GM12878 (cell line): ENCODE measurements around the gene TUBD1. TPM values are rescaled to one million over a fixed set of nuclear protein-coding genes. Genes with fewer than 3 reads are reported as not detected.

Source experiments
- CREB1 ChIP-seq: IDR thresholded peaks from 2 replicates; pipeline ENCODE4 v1.6.1; 2012; ENCODE audit warnings: low read depth, mild to moderate bottlenecking, inconsistent platforms
- FOXK2 ChIP-seq: fragments of 450-650 bp; IDR thresholded peaks from 2 replicates; pipeline ENCODE4 v1.6.1; 2017; ENCODE audit warnings: mild to moderate bottlenecking, moderate library complexity
- GABPA ChIP-seq: IDR thresholded peaks from 2 replicates; pipeline ENCODE4 v1.6.1; 2014; ENCODE audit warnings: antibody characterized with exemption, low read depth, mild to moderate bottlenecking, inconsistent platforms
- KLF5 ChIP-seq: fragments of 450-650 bp; IDR thresholded peaks from 2 replicates; pipeline ENCODE4 v1.6.1; 2014; ENCODE audit warnings: mild to moderate bottlenecking; ENCODE audit not compliant: partially characterized antibody
- POLR2A ChIP-seq: IDR thresholded peaks from 2 replicates; pipeline ENCODE4 v1.6.1; 2011; ENCODE audit warnings: low read depth, mild to moderate bottlenecking, low read length
- PRDM15 ChIP-seq: fragments of 450-650 bp; formaldehyde crosslinking; IDR thresholded peaks from 2 replicates; pipeline ENCODE4 v1.4.0; 2020; ENCODE audit warnings: mild to moderate bottlenecking, moderate library complexity
- SPI1 ChIP-seq: IDR thresholded peaks from 2 replicates; pipeline ENCODE4 v1.6.1; 2011; ENCODE audit warnings: low read depth, mild to moderate bottlenecking, low read length, moderate library complexity, borderline replicate concordance; ENCODE audit not compliant: insufficient read depth
- STAT3 ChIP-seq: IDR thresholded peaks from 2 replicates; pipeline ENCODE4 v1.6.1; 2011; ENCODE audit warnings: low read depth, low read length, improper control_type of control experiment
- TCF3 ChIP-seq: IDR thresholded peaks from 2 replicates; pipeline ENCODE4 v1.6.1; 2012; ENCODE audit warnings: low read depth, mild to moderate bottlenecking, low read length, borderline replicate concordance; ENCODE audit not compliant: insufficient read depth
- USF2 ChIP-seq: IDR thresholded peaks from 2 replicates; pipeline ENCODE4 v1.6.1; 2011; ENCODE audit warnings: low read depth, low read length, improper control_type of control experiment, borderline replicate concordance
- ZNF274 ChIP-seq: IDR thresholded peaks from one replicate; pipeline ENCODE4 v1.8.0; 2011; ENCODE audit not compliant: insufficient read length, insufficient read depth
- ZNF384 ChIP-seq: IDR thresholded peaks from 2 replicates; pipeline ENCODE4 v1.6.1; 2012; ENCODE audit warnings: low read depth, mild to moderate bottlenecking, low read length, improper control_type of control experiment, borderline replicate concordance
- polyA plus RNA-seq, 11 experiments: library from polyadenylated mRNA; depleted of rRNA in 4 of 11; unstranded in 6 of 11; stranded (reverse) in 5 of 11; fragments of >200 nt; fragmentation: Nextera tagmentation in 4 of 11; fragmentation: Illumina TruSeq in 1 of 11; extraction: Ambion mirVana in 4 of 11; extraction: Trizol in 1 of 11; gene quantifications; 1 replicate in 1 of 11; 2 replicates in 10 of 11; pipeline versions ENCODE4 v1.2.1 to v1.2.3, GENCODE V29; 2011 to 2016; ENCODE audit warnings: inconsistent platforms in 2 of 11, missing spikeins in 2 of 11, low read depth in 1 of 11
- total RNA-seq, 4 experiments: library from RNA; depleted of rRNA in 3 of 4; stranded (reverse); fragments of >200 nt in 3 of 4; fragmentation: Illumina TruSeq in 1 of 4; extraction: Trizol in 1 of 4; gene quantifications; 2 replicates each; pipeline versions ENCODE4 v1.2.1 to v1.2.3, GENCODE V29; 2013 to 2021
- TF ChIP-seq, protein P1 (sequence below): fragments of 450-650 bp; formaldehyde crosslinking; IDR thresholded peaks from 2 replicates; pipeline ENCODE4 v1.5.0; 2022; ENCODE audit warnings: mild to moderate bottlenecking, missing genetic modification characterization
- TF ChIP-seq, protein P2 (sequence below): IDR thresholded peaks from 2 replicates; pipeline ENCODE4 v1.6.1; 2012; ENCODE audit warnings: low read depth, low read length, improper control_type of control experiment
- TF ChIP-seq, protein P3 (sequence below): fragments of 450-650 bp; conservative IDR thresholded peaks from 2 replicates; pipeline ENCODE4 v1.6.1; 2017; ENCODE audit warnings: mild to moderate bottlenecking, moderate library complexity
- TF ChIP-seq, protein P4 (sequence below): IDR thresholded peaks from 2 replicates; pipeline ENCODE4 v1.6.1; 2011; ENCODE audit warnings: low read depth, mild to moderate bottlenecking, low read length, moderate library complexity, borderline replicate concordance; ENCODE audit errors: extremely low read depth

TUBD1 gene
- total and polyA plus RNA-seq, 10 of the 15 experiments (the other 5 are each of a cell fraction or from before 2014, with no cell fraction given), result 5.3 to 10.8 (median 8.3) TPM

- TF ChIP-seq, protein P1, sequence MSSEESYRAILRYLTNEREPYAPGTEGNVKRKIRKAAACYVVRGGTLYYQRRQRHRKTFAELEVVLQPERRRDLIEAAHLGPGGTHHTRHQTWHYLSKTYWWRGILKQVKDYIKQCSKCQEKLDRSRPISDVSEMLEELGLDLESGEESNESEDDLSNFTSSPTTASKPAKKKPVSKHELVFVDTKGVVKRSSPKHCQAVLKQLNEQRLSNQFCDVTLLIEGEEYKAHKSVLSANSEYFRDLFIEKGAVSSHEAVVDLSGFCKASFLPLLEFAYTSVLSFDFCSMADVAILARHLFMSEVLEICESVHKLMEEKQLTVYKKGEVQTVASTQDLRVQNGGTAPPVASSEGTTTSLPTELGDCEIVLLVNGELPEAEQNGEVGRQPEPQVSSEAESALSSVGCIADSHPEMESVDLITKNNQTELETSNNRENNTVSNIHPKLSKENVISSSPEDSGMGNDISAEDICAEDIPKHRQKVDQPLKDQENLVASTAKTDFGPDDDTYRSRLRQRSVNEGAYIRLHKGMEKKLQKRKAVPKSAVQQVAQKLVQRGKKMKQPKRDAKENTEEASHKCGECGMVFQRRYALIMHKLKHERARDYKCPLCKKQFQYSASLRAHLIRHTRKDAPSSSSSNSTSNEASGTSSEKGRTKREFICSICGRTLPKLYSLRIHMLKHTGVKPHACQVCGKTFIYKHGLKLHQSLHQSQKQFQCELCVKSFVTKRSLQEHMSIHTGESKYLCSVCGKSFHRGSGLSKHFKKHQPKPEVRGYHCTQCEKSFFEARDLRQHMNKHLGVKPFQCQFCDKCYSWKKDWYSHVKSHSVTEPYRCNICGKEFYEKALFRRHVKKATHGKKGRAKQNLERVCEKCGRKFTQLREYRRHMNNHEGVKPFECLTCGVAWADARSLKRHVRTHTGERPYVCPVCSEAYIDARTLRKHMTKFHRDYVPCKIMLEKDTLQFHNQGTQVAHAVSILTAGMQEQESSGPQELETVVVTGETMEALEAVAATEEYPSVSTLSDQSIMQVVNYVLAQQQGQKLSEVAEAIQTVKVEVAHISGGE, result no peak
- TF ChIP-seq TCF3, result peak; percentile 50; the same call in 1 of the 2 replicates
- peak; percentile 41; the same call in 1 of the 2 replicates for TF ChIP-seq SPI1
- TF ChIP-seq, protein P2, sequence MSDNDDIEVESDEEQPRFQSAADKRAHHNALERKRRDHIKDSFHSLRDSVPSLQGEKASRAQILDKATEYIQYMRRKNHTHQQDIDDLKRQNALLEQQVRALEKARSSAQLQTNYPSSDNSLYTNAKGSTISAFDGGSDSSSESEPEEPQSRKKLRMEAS, result no peak
- TF ChIP-seq, protein P3, sequence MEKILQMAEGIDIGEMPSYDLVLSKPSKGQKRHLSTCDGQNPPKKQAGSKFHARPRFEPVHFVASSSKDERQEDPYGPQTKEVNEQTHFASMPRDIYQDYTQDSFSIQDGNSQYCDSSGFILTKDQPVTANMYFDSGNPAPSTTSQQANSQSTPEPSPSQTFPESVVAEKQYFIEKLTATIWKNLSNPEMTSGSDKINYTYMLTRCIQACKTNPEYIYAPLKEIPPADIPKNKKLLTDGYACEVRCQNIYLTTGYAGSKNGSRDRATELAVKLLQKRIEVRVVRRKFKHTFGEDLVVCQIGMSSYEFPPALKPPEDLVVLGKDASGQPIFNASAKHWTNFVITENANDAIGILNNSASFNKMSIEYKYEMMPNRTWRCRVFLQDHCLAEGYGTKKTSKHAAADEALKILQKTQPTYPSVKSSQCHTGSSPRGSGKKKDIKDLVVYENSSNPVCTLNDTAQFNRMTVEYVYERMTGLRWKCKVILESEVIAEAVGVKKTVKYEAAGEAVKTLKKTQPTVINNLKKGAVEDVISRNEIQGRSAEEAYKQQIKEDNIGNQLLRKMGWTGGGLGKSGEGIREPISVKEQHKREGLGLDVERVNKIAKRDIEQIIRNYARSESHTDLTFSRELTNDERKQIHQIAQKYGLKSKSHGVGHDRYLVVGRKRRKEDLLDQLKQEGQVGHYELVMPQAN, result no peak
- TF ChIP-seq CREB1, result no peak
- TF ChIP-seq USF2, result no peak
- TF ChIP-seq FOXK2, result no peak
- TF ChIP-seq ZNF384, result no peak
- TF ChIP-seq STAT3, result 0 out of 2 replicates have a peak, but pooled peaks have one; percentile 11
- TF ChIP-seq POLR2A, result 0 out of 2 replicates have a peak, but pooled peaks have one; percentile 20
- TF ChIP-seq KLF5, result no peak
- no peak for TF ChIP-seq ZNF274
- no peak for TF ChIP-seq GABPA
- TF ChIP-seq PRDM15 (CRISPR knock-in tag), result no peak
- TF ChIP-seq, protein P4, sequence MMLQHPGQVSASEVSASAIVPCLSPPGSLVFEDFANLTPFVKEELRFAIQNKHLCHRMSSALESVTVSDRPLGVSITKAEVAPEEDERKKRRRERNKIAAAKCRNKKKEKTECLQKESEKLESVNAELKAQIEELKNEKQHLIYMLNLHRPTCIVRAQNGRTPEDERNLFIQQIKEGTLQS, result no peak
Measured at GRCh38 chr17:59845595-59846393, 46.9 kb downstream of the TUBD1 start (continued).
